Smooth muscle cell of the umbilical artery (primary cell): ENCODE data around the gene SPPL3. TPM values are rescaled to one million over a fixed set of nuclear protein-coding genes. Genes with fewer than 3 reads are reported as not detected.

Experiments
- total RNA-seq: library from RNA; depleted of rRNA; stranded (reverse); fragments of >200 nt; gene quantifications from 2 replicates; pipeline ENCODE4 v1.2.3, GENCODE V29; 2014

The SPPL3 gene, protein sequence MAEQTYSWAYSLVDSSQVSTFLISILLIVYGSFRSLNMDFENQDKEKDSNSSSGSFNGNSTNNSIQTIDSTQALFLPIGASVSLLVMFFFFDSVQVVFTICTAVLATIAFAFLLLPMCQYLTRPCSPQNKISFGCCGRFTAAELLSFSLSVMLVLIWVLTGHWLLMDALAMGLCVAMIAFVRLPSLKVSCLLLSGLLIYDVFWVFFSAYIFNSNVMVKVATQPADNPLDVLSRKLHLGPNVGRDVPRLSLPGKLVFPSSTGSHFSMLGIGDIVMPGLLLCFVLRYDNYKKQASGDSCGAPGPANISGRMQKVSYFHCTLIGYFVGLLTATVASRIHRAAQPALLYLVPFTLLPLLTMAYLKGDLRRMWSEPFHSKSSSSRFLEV
- 6.5 and 8.5 TPM in 2 replicates for total RNA-seq

GRCh38 chr12:120904197-120904773 is at the start of gene SPPL3:
SPPL3 (minus strand) TSS chr12:120904358; CDS start chr12:120903867, 491 bp downstream.

DNA sequence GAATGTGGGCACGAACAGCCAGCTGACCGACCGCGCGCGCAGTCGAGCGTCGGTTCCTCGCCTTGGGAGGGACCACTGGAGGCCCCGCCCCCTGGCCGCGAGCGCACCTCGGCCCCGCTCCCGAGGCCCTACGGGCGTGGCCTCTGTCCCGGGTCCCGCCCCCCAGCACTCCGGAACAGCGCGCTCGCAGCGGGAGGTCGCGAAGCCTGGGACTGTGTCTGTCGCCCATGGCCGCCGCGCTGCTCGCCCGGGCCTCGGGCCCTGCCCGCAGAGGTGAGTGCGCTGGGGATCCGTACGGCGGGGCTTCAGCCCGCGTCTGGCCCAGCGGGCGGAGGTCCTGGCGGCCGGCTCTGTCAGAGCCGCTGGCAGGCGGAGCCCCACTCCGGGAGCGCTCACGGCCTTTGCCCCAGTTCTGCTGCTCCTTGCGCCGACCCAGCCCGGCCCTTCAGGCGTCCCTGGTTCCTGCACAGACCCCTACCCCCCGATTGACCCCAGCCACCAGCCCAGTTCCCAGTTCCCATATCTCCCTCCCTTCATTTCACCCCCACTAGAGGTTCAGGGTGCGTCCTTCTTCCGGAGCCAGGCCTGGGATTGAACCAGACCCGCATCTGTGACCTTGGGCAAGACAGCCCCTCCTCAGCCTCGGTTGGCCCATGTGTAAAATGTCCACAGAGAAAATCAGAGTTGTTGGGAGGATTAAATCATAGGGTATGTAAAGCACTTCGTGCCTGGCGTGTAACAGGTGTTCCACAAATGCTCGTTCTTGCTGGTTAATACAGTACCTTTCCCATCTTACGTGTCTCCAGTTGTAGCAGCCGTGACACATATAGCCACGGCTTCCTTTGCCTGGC is 178.3 kb downstream of the SPPL3 start, which contains the start of gene ACADS:
TSS of gene ACADS (plus strand) at position 168 of the 851 bp plus-strand sequence. CDS start at position 228, 60 bp downstream.

Other genes starting within 250 kb of the SPPL3 start
- 229 and 265 TPM in 2 replicates for gene MLEC, start 217.2 kb downstream of the SPPL3 start, total RNA-seq
- 32.7 and 41.8 TPM in 2 replicates for gene UNC119B, start 193.9 kb downstream of the SPPL3 start, total RNA-seq
- 3.0 and 7.4 TPM in 2 replicates for gene ACADS, start 178.5 kb downstream of the SPPL3 start, total RNA-seq
- gene HNF1A, start 74.2 kb upstream of the SPPL3 start, total RNA-seq: not detected in 2 replicates
- gene C12orf43, start 112.1 kb upstream of the SPPL3 start, total RNA-seq: 6.8 and 14.6 TPM in 2 replicates
- 0.18 and 0.30 TPM in 2 replicates for gene OASL, start 134.9 kb upstream of the SPPL3 start, total RNA-seq
- 0.28 and 0.89 TPM in 2 replicates for gene P2RX7, start 228.5 kb upstream of the SPPL3 start, total RNA-seq